Measurements from ENCODE around the gene HTT-AS.

The HTT-AS gene

GRCh38 chr4:3041192-3042142 is 32.9 kb downstream of the HTT-AS start:
- DNase-seq (ENCODE audit: low spot score), result peak; percentile 44
- no peak for TF ChIP-seq CTCF (IDR thresholded peaks at IDR 0.05; ENCODE audit: extremely low read depth, missing control alignments)

- DNase-seq (ENCODE audit: low spot score), result peak; percentile 60
- no peak for TF ChIP-seq CTCF (IDR thresholded peaks at IDR 0.05; ENCODE audit: extremely low read depth, missing control alignments)
These were observed 33.7 kb downstream of the HTT-AS start for GRCh38 chr4:3040452-3041191.

GRCh38 chr4:3039706-3040366 is 34.5 kb downstream of the HTT-AS start:
- TF ChIP-seq CTCF (IDR thresholded peaks at IDR 0.05; ENCODE audit: extremely low read depth, missing control alignments), result no peak
- DNase-seq (ENCODE audit: low spot score), result no peak

- no peak for TF ChIP-seq CTCF (IDR thresholded peaks at IDR 0.05; ENCODE audit: extremely low read depth, missing control alignments)
- peak; percentile 33 for DNase-seq (ENCODE audit: low spot score)
These were observed 36.3 kb downstream of the HTT-AS start for GRCh38 chr4:3037957-3038461.

- no peak for TF ChIP-seq CTCF (IDR thresholded peaks at IDR 0.05; ENCODE audit: extremely low read depth, missing control alignments)
- no peak for DNase-seq (ENCODE audit: low spot score)
These were observed 38.0 kb downstream of the HTT-AS start for GRCh38 chr4:3036131-3036952.

- no peak for DNase-seq (ENCODE audit: low spot score)
- TF ChIP-seq CTCF (IDR thresholded peaks at IDR 0.05; ENCODE audit: extremely low read depth, missing control alignments), result no peak
These were observed 38.7 kb downstream of the HTT-AS start for GRCh38 chr4:3035674-3036073.
